ENCODE measurements around the gene LTB. TPM values are rescaled to one million over a fixed set of nuclear protein-coding genes. Genes with fewer than 3 reads are reported as not detected.

The LTB gene
- total and polyA plus RNA-seq, 2 of the 13 experiments (the other 11 are each of a cell fraction or from before 2014, with no cell fraction given), result 0.09 to 0.22 TPM

DNA sequence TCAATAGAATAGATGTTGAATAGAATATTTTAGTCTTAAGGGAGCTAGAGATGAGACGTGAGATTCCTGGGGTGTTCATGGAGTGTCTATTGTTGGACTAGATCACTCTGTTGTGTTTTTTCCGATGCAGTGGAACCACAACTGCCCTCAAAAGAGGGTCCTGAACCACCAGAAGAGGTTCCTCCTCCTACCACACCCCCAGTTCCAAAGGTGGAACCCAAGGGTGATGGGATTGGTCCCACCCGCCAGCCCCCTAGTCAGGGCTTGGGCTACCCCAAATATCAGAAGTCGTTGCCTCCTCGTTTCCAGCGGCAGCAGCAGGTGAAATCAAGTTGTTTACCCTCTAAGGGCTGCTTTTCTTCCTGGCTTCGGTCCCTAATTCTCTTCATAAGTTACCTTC is 46.8 kb upstream of the LTB start:
- no peaks in the 10 kb centered on the region for H3K9me3 ChIP-seq (ENCODE audit: low read length)
- intact Hi-C loops (cut with micrococcal nuclease; ENCODE audit: unreplicated experiment), result no loop called here
- no peak overlapping the region for H3K9ac ChIP-seq (ENCODE audit: insufficient read depth, low read depth, low read length)
- no peak overlapping the region for H2AFZ ChIP-seq (ENCODE audit: low read length)
- H3K27me3 ChIP-seq (ENCODE audit: control insufficient read depth in 1 of 2, insufficient read depth in 2 of 2, low read length in 2 of 2), result no peaks in the 10 kb centered on the region
- H4K20me1 ChIP-seq (ENCODE audit: insufficient read depth, low read length), result 0 out of 2 replicates have a peak, but pooled peaks cover 2% of the 10 kb centered on the region
- no TSS peak for BruUV-seq (replicated peaks)
- no peak for ATAC-seq
- CTCF ChIA-PET (ENCODE audit: low intra/inter-chr PET ratio, low total read pairs), result no interaction called here
- POLR2A ChIA-PET, result interaction anchor here (0.6 to 2.9 kb wide), 7 partner anchors 8 to 45 kb away, joined by 3 to 11 read pairs (median 5); partner anchors contain the start of genes APOM, C6orf47, CSNK2B and PRRC2A
- no peak overlapping the region for H3K4me3 ChIP-seq (replicated peaks in 1 of 3; ENCODE audit: insufficient read depth in 1 of 3, low read depth in 2 of 3, low read length in 3 of 3)
- no peak for TF ChIP-seq BHLHE40 (IDR thresholded peaks at IDR 0.05; ENCODE audit: low read length)
- no peak for TF ChIP-seq ZNF337 (CRISPR knock-in tag; IDR thresholded peaks at IDR 0.05; ENCODE audit: borderline replicate concordance, low read depth)
- no peak for TF ChIP-seq SRSF1 (optimal IDR thresholded peaks at IDR 0.05; ENCODE audit: low read depth, low read length)
- TF ChIP-seq ZNF326 (CRISPR knock-in tag; IDR thresholded peaks at IDR 0.05; ENCODE audit: borderline replicate concordance), result no peak
- TF ChIP-seq ZNF282 (IDR thresholded peaks at IDR 0.05; ENCODE audit: partially characterized antibody), result no peak
- TF ChIP-seq ZNF747 (CRISPR knock-in tag; IDR thresholded peaks at IDR 0.05; ENCODE audit: borderline replicate concordance), result no peak
- no peak for TF ChIP-seq ZNF235 (CRISPR knock-in tag; IDR thresholded peaks at IDR 0.05; ENCODE audit: borderline replicate concordance)
- TF ChIP-seq RBM22 (optimal IDR thresholded peaks at IDR 0.05; ENCODE audit: low read length), result peak; percentile 75
- no peak for TF ChIP-seq FLYWCH1 (CRISPR knock-in tag; IDR thresholded peaks at IDR 0.05)
- in situ Hi-C loops (cut with HindIII; ENCODE audit: extremely low pct_ligation_motif_present, low pct_unique_long_range_greater_than_20kb), result no loop called here
- peaks cover 6% of the 10 kb centered on the region for H3K79me2 ChIP-seq (ENCODE audit: insufficient read depth, low read length)
- H3K27ac ChIP-seq (ENCODE audit: extremely low read length, insufficient read depth, low read length), result no peak overlapping the region
- H3K4me1 ChIP-seq (ENCODE audit: insufficient read depth, low read length), result no peaks in the 10 kb centered on the region
- H3K4me2 ChIP-seq (ENCODE audit: low read depth, low read length), result no peak overlapping the region
- DNase-seq (ENCODE audit: low spot score), result no peak
- FAIRE-seq, result no peak
- peaks cover 76 to 100% of the 10 kb centered on the region in 2 experiments for H3K36me3 ChIP-seq (replicated peaks in 1 of 2; ENCODE audit: control insufficient read depth in 1 of 2, insufficient read depth in 2 of 2, low read length in 2 of 2)
- 97% methylated on average over 7 of the region's 7 CpGs for WGBS (ENCODE audit: low lambda C conversion rate)
